ENCODE measurements around the gene HSBP1L1. TPM values are rescaled to one million over a fixed set of nuclear protein-coding genes. Genes with fewer than 3 reads are reported as not detected.
"Not testable (repeated sequence)": the region's sequence is repeated elsewhere in the genome, so short reads cannot be mapped to it uniquely, and the experiment has no call there.

The HSBP1L1 gene
- total RNA-seq, 1 experiment from 2014 or later: 18.1 TPM

DNA sequence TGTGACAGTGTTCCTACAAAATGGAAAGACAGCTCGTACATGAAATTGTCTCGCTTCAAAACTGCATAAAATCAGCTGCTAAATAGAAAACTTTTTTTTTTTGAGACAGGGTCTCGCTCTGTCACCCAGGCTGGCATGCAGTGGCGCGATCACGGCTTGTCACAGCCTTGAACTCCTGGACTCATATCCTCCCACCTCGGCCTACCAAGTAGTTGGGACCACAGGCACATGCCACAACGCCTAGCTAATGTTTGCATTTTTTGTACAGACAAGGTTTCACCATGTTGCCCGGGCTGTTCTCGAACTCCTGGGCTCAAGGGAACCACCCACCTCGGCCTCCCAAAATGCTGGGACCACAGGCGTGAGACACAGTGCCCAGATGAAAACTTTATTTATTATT is 20.7 kb downstream of the HSBP1L1 start:
- H3K27ac ChIP-seq: no peak overlapping the region
- H3K27me3 ChIP-seq (replicated peaks): no peaks in the 10 kb centered on the region
- peaks cover 41% of the 10 kb centered on the region for H3K36me3 ChIP-seq

GRCh38 chr18:79986726-79987125 is 22.3 kb downstream of the HSBP1L1 start:
- Histone ChIP-seq H3K27ac (no peak overlapping the region), H3K9me3 (replicated peaks) (no peaks in the 10 kb centered on the region), H3K36me3 (peaks cover 41% of the 10 kb centered on the region), H3K4me1 (replicated peaks) (peaks cover 8% of the 10 kb centered on the region; the same call in 1 of the 2 replicates), H3K4me3 (no peak overlapping the region), H3K27me3 (replicated peaks) (no peaks in the 10 kb centered on the region)
- DNase-seq (ENCODE audit: low read depth in 1 of 2, low spot score in 2 of 2): no peak

More for the DNA sequence above, 20.7 kb downstream of the HSBP1L1 start:
- no peaks in the 10 kb centered on the region for H3K9me3 ChIP-seq (replicated peaks)
- H3K4me1 ChIP-seq (replicated peaks): peaks cover 8% of the 10 kb centered on the region; the same call in 1 of the 2 replicates
- no peak overlapping the region for H3K4me3 ChIP-seq
- no peak for DNase-seq (ENCODE audit: low read depth in 1 of 2, low spot score in 2 of 2)

DNA sequence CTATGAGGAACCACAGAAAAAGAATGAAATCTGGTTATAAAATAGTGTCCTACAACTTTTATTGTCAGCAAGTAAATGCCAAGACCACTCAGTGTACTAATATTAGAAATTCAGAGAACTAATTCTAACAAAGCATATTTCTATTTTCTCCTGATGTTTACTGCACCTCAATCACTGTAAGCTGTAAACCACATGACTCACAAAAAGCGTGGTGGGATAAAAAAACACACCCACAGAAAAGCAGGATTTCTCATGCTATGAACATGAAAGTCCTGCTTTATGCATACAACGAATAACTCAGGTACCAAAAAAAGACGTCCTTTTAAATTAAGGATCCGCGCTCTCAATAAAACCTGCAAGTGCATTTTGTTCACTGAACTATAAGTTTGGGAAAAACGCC is 23.1 kb downstream of the HSBP1L1 start:
- peak overlapping the region; percentile 85 for H3K27ac ChIP-seq
- H3K4me3 ChIP-seq: peak overlapping the region; percentile 79
- peaks cover 8% of the 10 kb centered on the region; the same call in 1 of the 2 replicates for H3K4me1 ChIP-seq (replicated peaks)
- no peak for DNase-seq (ENCODE audit: low read depth in 1 of 2, low spot score in 2 of 2)
- H3K36me3 ChIP-seq: peaks cover 33% of the 10 kb centered on the region
- no peaks in the 10 kb centered on the region for H3K9me3 ChIP-seq (replicated peaks)
- H3K27me3 ChIP-seq (replicated peaks): no peaks in the 10 kb centered on the region

DNA sequence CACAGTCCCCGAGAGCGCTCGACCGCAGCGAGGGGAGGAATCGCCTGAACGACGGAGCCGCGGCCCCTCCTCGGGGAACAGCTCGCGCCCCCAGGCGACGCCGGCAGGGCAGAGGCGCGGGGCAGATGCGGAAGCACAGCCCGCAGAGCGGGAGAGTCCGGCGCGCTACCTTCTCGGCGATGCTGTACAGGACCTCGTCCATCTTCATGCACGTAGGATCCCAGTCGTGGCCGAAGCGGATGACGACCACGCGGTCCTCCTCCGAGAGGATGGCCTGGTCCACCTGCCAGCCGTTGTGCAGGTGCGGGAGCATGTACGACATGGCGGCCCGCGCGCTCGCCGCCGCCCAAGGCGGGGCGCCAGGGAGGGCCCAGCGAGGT is 23.6 kb downstream of the HSBP1L1 start:
- no peaks in the 10 kb centered on the region for H3K27me3 ChIP-seq (replicated peaks)
- peaks cover 8% of the 10 kb centered on the region; the same call in 1 of the 2 replicates for H3K4me1 ChIP-seq (replicated peaks)
- H3K9me3 ChIP-seq (replicated peaks): no peaks in the 10 kb centered on the region
- DNase-seq (ENCODE audit: low read depth in 1 of 2, low spot score in 2 of 2): peak; percentile 53 to 64
- H3K27ac ChIP-seq: peak overlapping the region; percentile 85
- peak overlapping the region; percentile 79 for H3K4me3 ChIP-seq
- peaks cover 30% of the 10 kb centered on the region for H3K36me3 ChIP-seq

DNA sequence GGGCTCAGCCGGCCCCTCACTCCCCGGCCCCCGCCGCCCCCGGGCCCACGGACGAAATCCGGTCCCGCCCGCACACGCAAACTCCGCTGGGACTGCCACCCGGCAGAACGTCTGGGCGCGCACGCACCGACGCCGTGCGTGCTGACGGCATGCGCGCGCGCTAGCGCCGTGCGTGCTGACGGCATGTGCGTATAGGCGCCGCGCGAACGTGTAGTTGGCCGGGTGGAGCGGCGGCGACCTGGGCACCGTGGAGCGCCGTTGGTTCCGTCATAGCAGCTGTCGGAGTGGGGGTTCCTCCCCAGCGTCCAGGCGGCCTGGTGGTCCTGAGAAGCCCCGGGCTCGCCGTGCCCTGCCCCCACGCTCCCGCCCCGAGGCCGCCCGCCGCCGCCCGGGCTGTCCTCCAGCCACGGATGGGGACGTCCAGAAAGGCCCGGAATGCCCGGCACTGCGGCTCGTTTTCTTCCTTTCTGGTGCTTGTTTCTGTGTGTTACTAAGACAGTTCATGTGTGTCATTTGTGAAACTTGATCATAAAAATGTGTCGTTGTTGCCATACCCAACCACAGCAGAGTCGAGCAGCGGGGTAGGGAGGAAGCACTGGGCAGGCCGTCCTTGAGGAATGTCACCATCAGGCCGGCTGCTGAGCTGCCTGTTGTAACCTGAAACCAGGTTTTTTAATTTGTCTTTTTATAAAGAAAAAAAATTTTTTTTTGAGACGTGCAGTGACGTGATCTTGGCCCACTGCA is 24.2 kb downstream of the HSBP1L1 start, which contains the start of gene TXNL4A:
Gene TXNL4A (minus strand): TSS at position 113 of the 744 bp plus-strand sequence. CDS start 171 bp downstream, outside the sequence.
- Histone ChIP-seq H3K27ac (peak within 1 kb of the TSS; percentile 85), H3K9me3 (replicated peaks) (no peaks in the 10 kb centered on the region), H3K27me3 (replicated peaks) (no peaks in the 10 kb centered on the region), H3K36me3 (peaks cover 25% of the 10 kb centered on the region), H3K4me1 (replicated peaks) (peaks cover 8% of the 10 kb centered on the region; the same call in 1 of the 2 replicates), H3K4me3 (peak within 1 kb of the TSS; percentile 79)
- peak; percentile 70 to 80 for DNase-seq (ENCODE audit: low read depth in 1 of 2, low spot score in 2 of 2)

GRCh38 chr18:79989195-79989497 is 24.7 kb downstream of the HSBP1L1 start:
- peaks cover 8% of the 10 kb centered on the region; the same call in 1 of the 2 replicates for H3K4me1 ChIP-seq (replicated peaks)
- peaks cover 21% of the 10 kb centered on the region; the same call in 1 of the 2 replicates for H3K36me3 ChIP-seq
- H3K9me3 ChIP-seq (replicated peaks): no peaks in the 10 kb centered on the region
- no peaks in the 10 kb centered on the region for H3K27me3 ChIP-seq (replicated peaks)
- H3K4me3 ChIP-seq: peak overlapping the region; percentile 79
- DNase-seq (ENCODE audit: low read depth in 1 of 2, low spot score in 2 of 2): peak; percentile 11 to 51
- H3K27ac ChIP-seq: peak overlapping the region; percentile 85

DNA sequence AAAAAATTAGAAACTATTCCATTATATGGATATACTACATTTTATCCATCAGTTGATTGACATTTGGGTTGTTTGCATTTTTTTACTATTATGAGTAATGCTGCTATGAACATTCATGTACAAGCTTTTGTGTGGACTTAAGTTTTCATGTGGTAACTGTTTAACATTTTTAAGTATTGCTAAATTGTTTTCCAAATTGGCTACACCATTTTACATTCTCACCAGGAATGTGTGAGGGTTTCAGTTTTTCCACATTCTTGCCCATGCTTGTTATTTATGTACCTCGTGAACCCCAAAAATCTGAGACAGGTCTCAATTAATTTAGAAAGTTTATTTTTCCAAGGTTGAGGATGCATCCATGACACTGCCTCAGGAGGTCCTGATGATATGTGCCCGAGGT is 27.1 kb downstream of the HSBP1L1 start:
- 0 out of 2 replicates have a peak, but pooled peaks cover 4% of the 10 kb centered on the region for H3K36me3 ChIP-seq
- 0 out of 2 replicates have a peak, but pooled peaks cover 2% of the 10 kb centered on the region for H3K9me3 ChIP-seq (replicated peaks)
- no peak overlapping the region for H3K4me3 ChIP-seq
- H3K27ac ChIP-seq: no peak overlapping the region
- H3K27me3 ChIP-seq (replicated peaks): no peaks in the 10 kb centered on the region
- peaks cover 7% of the 10 kb centered on the region; the same call in 1 of the 2 replicates for H3K4me1 ChIP-seq (replicated peaks)
- no peak for DNase-seq (ENCODE audit: low read depth in 1 of 2, low spot score in 2 of 2)

DNA sequence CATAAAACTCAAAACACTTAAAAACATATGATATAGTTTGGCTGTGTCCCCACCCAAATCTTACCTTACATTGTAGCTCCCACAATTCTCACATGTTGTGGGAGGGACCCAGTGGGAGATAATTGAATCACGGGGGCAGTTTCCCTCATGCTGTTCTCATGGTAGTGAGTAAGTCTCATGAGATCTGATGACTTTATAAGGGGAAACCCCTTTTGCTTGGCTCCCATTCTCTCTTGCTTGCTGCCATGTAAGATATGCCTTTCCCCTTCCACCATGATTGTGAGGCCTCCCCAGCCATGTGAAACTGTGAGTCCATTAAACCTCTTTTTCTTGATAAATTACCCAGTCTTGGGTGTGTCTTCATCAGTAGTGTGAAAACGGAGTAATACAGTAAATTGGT is 35.3 kb downstream of the HSBP1L1 start:
- not testable (repeated sequence) for H3K36me3 ChIP-seq; H3K4me1 ChIP-seq (replicated peaks); DNase-seq (ENCODE audit: low read depth in 1 of 2, low spot score in 2 of 2); H3K27me3 ChIP-seq (replicated peaks); H3K4me3 ChIP-seq; H3K27ac ChIP-seq
- H3K9me3 ChIP-seq (replicated peaks): peaks cover 12% of the 10 kb centered on the region

- Histone ChIP-seq H3K9me3 (replicated peaks) (peaks cover 10% of the 10 kb centered on the region), H3K27me3 (replicated peaks) (no peaks in the 10 kb centered on the region), H3K4me3 (no peak overlapping the region), H3K36me3 (no peaks in the 10 kb centered on the region), H3K27ac (no peak overlapping the region), H3K4me1 (replicated peaks) (no peaks in the 10 kb centered on the region)
- DNase-seq (ENCODE audit: low read depth in 1 of 2, low spot score in 2 of 2): no peak
Observed at GRCh38 chr18:80000877-80001276, 36.4 kb downstream of the HSBP1L1 start.

- no peaks in the 10 kb centered on the region for H3K27me3 ChIP-seq (replicated peaks)
- H3K9me3 ChIP-seq (replicated peaks): peaks cover 10% of the 10 kb centered on the region
- DNase-seq (ENCODE audit: low read depth in 1 of 2, low spot score in 2 of 2): no peak
- no peaks in the 10 kb centered on the region for H3K36me3 ChIP-seq
- no peaks in the 10 kb centered on the region for H3K4me1 ChIP-seq (replicated peaks)
- no peak overlapping the region for H3K4me3 ChIP-seq
- no peak overlapping the region for H3K27ac ChIP-seq
Observed at GRCh38 chr18:80002468-80002867, 38.0 kb downstream of the HSBP1L1 start.

DNA sequence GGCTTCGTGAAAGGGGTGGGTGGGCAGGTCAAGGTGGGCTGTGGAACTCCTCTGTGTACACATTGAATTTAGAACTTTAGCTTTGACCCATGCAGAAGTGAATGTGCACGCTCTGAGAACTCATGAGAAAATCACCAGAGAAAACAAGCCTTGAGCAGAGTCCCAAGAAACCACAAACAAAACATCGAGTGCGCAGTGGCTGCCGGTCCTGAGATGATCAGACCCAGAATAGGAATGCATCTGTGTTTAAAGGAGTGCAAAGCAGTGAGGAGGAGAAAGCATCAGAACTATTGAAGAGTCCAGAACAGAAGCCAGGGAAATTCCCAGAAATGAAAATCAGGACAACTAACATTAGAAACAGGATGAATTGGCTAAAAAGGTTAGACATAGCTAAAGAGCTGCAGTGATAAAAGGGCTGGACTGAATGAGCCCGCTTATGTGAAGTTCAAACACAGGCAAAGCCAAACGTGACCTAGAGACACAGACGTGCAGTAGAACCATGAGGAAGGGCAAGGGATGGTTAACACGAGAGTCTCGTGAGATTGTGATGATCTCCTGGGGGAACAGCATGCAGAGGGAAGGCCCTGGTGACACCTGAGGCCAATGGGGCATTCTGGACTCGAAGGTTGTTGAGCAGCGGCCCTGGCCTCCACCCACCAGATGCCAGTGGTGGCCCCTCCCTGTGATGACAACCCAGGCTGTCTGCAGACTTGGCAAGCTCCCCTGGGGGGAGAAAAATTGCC is 40.3 kb downstream of the HSBP1L1 start:
- Histone ChIP-seq H3K27me3 (replicated peaks) (no peaks in the 10 kb centered on the region), H3K27ac (no peak overlapping the region), H3K4me3 (no peak overlapping the region), H3K4me1 (replicated peaks) (no peaks in the 10 kb centered on the region), H3K9me3 (replicated peaks) (peaks cover 10% of the 10 kb centered on the region), H3K36me3 (no peaks in the 10 kb centered on the region)
- DNase-seq (ENCODE audit: low read depth in 1 of 2, low spot score in 2 of 2): no peak

- no peaks in the 10 kb centered on the region for H3K27me3 ChIP-seq (replicated peaks)
- peaks cover 4% of the 10 kb centered on the region for H3K9me3 ChIP-seq (replicated peaks)
- no peak overlapping the region for H3K4me3 ChIP-seq
- H3K27ac ChIP-seq: no peak overlapping the region
- H3K4me1 ChIP-seq (replicated peaks): no peaks in the 10 kb centered on the region
- DNase-seq (ENCODE audit: low read depth in 1 of 2, low spot score in 2 of 2): no peak
- H3K36me3 ChIP-seq: no peaks in the 10 kb centered on the region
Observed at GRCh38 chr18:80006724-80007123, 42.3 kb downstream of the HSBP1L1 start.

GRCh38 chr18:80009661-80010550 is 45.5 kb downstream of the HSBP1L1 start:
- no peaks in the 10 kb centered on the region for H3K4me1 ChIP-seq (replicated peaks)
- H3K9me3 ChIP-seq (replicated peaks): 0 out of 2 replicates have a peak, but pooled peaks cover 2% of the 10 kb centered on the region
- H3K27me3 ChIP-seq (replicated peaks): no peaks in the 10 kb centered on the region
- H3K36me3 ChIP-seq: no peaks in the 10 kb centered on the region
- no peak overlapping the region for H3K27ac ChIP-seq
- DNase-seq (ENCODE audit: low read depth in 1 of 2, low spot score in 2 of 2): peak; percentile 20 to 62
- no peak overlapping the region for H3K4me3 ChIP-seq

All from SJSA1 (cell line).